CD4-positive, alpha-beta T cell treated with Interleukin-4 for 4 hours (primary cell): ENCODE results near the gene BHLHE40.
"Not testable (repeated sequence)": the region's sequence is repeated elsewhere in the genome, so short reads cannot be mapped to it uniquely, and the experiment has no call there.

Experiments used
- DNase-seq: peaks from one replicate; pipeline ENCODE4 v3.0.0-alpha.2; 2020

BHLHE40 gene

GRCh38 chr3:4963669-4964570 is 15.3 kb upstream of the BHLHE40 start:
- no peak for DNase-seq

GRCh38 chr3:4966006-4966405 is 13.2 kb upstream of the BHLHE40 start:
- DNase-seq: peak; percentile 60

- not testable (repeated sequence) for DNase-seq
Measured at GRCh38 chr3:4967683-4968082, 11.6 kb upstream of the BHLHE40 start.

- DNase-seq: not testable (repeated sequence)
Measured at GRCh38 chr3:4971437-4971836, 7.8 kb upstream of the BHLHE40 start.

- no peak for DNase-seq
Measured at GRCh38 chr3:4971838-4972237, 7.4 kb upstream of the BHLHE40 start.

GRCh38 chr3:4972652-4973643 is 6.3 kb upstream of the BHLHE40 start:
- DNase-seq: no peak

GRCh38 chr3:4974154-4974553 is 5.1 kb upstream of the BHLHE40 start:
- no peak for DNase-seq

GRCh38 chr3:4976109-4976508 is 3.1 kb upstream of the BHLHE40 start:
- peak; percentile 62 for DNase-seq

GRCh38 chr3:4977001-4977852 is 2.0 kb upstream of the BHLHE40 start:
- peak; percentile 81 for DNase-seq

GRCh38 chr3:4977853-4978203 is 1.4 kb upstream of the BHLHE40 start:
- DNase-seq: peak; percentile 70

GRCh38 chr3:4978204-4978965 is 852 bp upstream of the BHLHE40 start:
- DNase-seq: peak; percentile 85

- peak; percentile 97 for DNase-seq
Measured at GRCh38 chr3:4978966-4979427, 240 bp upstream of the BHLHE40 start.

- DNase-seq: peak; percentile 91
Measured at GRCh38 chr3:4980229-4981203, 1.3 kb downstream of the BHLHE40 start.

GRCh38 chr3:4981294-4981664 is 2.0 kb downstream of the BHLHE40 start:
- no peak for DNase-seq

- peak; percentile 37 for DNase-seq
Measured at GRCh38 chr3:4981665-4982494, 2.6 kb downstream of the BHLHE40 start.

- DNase-seq: no peak
Measured at GRCh38 chr3:4982773-4983738, 3.8 kb downstream of the BHLHE40 start.

GRCh38 chr3:4983739-4984510 is 4.7 kb downstream of the BHLHE40 start:
- DNase-seq: peak; percentile 96

- DNase-seq: no peak
Measured at GRCh38 chr3:4984511-4984864, 5.3 kb downstream of the BHLHE40 start.
